ENCODE results near the gene PDPR.
"Not testable (repeated sequence)": the region's sequence is repeated elsewhere in the genome, so short reads cannot be mapped to it uniquely, and the experiment has no call there.

The PDPR gene

DNA sequence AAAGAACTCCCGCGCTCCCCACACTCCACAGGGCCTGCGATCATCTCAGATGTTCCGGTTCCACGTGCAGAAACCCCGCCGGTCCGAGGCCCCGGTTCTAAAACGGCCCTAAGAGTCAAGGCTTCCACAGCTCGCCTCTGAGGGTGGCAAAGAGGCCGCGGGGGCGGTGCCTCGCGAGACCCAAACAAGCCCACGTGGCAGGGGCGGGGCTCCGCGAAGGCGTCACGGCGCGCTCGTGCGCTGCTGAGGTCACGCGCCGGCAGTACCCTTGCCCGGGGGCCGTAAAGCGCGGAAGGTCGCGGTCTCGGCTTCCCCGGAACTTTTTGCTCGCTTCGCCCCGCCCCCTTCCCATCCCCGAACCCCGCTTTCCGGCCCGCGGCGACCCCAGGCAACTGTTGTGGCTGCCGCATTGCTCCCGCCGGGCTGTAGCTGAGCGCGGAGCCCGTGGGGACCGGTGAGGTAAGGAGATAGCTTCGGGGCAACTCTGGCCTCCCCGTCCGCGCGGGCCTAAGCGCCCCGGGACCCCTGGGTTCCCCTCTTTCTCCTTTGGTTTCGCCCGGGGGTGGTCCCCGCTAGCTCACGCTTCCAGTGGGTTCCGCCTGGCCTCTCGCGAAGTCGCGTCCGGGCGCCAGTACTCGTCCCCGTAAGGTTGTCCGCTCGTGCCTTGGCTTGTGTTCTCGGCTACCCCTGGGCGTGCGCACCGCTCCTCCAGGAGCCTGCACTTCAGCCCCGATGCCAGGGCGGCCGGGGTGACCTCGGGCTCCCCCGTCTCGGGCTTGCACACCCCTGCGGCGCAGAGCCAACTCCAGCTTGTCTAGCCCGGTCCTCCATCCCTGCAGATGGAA lies at the start of gene PDPR:
TSS of gene PDPR (plus strand) at position 351 of the 845 bp plus-strand sequence. CDS start 6,161 bp downstream, outside the sequence.
- DNase-seq (ENCODE audit: low spot score), result peak; percentile 94

DNA sequence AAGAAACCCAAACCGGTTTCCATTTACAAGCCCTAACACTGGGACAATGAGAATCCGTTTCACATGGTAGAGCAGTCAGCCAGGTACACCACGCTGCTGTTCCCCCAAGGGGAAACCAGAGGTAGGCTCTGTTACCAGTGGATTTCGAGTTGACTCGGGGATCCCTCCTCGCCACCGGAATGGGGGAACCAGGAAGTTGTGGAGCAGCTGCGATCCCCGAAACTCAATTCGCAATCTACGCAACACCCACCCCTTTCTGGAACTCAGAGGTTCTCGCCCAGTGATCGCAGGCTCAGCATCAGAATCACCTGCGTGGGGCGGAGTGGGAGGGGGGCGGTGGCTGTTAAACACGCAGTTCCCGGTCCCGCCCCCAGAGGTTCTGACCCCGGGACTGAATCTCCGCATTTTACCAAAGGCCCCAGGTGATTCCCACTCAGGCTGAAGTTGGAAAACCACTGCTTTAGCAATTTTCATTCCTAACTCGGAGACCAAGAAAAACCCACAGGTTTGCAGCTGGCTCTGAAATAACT lies 49.2 kb upstream of the PDPR start:
- peak; percentile 59 for DNase-seq (ENCODE audit: low spot score)

DNA sequence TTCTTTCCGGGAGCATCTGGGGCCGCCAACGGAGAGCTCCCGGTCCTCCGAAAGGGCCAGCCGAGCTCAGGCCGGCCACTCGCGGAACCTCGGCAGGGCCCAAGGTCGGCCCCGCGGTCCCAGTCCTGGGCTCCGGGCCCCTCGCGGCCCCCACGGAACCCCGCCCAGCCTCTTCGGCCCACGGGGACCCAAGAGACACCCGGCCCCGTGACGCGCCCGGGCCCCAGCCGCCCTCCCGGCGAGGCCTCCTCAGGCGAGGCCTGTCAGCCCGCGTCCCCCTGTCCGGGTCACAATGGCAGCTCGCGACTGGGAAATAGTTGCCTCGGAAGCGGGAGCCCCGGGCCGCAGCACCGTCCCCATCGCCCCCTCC lies 48.8 kb upstream of the PDPR start:
- DNase-seq (ENCODE audit: low spot score), result not testable (repeated sequence)

DNA sequence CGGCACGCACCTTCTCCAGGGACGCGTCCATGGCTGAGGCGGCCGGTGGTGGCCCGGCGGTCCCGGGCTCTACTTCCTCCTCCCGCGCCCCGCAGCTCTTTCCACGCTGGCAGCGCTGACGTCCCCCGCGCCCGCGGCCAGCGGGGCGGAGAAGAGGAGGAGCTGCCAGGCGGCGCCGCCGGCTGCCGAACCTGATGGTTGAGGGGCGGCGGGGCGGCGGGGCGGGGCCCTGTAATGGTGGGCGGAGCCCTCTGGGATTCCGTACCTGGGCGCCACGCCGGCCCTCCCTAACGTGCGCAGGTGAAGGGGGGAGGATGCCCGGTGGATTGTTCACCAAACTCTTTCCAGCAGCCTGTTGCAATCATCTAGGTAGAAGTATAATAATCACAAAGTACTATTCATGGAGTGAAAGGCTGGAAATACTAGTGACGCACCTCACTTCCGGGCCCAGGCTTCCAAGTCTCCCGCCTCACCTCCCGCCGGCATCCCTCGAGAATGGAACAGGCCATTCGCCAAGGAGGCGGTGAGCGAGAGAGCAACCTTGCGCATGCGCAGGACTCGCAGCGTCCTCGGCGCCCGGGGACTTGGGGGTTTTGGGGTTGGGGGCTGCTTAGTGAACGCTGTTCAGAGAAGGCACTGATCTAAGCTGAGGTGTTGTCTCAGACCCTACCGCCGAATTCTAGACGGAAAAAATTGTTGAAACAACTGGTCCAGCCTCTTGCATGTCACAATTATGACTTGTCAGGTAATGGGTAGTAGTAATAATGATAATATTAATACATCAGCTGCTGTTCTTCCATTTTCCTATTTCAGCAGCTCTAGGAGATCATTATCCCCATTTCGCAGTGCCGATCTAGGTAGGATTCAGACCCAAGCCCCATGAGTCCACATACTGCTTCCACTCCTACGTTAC lies 48.1 kb upstream of the PDPR start:
- peak; percentile 92 for DNase-seq (ENCODE audit: low spot score)

- not testable (repeated sequence) for DNase-seq (ENCODE audit: low spot score)
These were observed 47.4 kb upstream of the PDPR start for GRCh38 chr16:70066751-70067150.

GRCh38 chr16:70079081-70079480 lies 35.1 kb upstream of the PDPR start:
- not testable (repeated sequence) for DNase-seq (ENCODE audit: low spot score)

GRCh38 chr16:70081219-70081618 lies 32.9 kb upstream of the PDPR start:
- DNase-seq (ENCODE audit: low spot score), result not testable (repeated sequence)

GRCh38 chr16:70083931-70084330 lies 30.2 kb upstream of the PDPR start:
- DNase-seq (ENCODE audit: low spot score), result not testable (repeated sequence)

DNA sequence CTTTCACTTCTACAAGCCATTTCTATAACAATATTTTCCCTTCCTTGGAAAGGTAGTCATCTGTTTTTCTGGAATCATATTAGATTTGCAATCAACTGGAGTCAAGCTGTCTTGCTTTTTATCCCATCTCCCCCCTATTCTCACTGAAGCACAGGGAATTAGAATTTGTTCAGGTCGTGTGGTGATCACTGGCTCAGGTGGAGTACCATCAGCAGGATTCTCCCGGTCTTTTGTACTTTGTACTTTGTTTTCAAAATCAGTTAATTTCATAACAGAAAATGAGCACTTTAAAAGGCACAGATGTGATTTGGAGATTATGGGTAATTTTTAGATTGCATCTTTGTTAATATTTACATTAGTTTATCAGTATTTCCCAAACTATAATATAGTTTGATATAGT lies 26.0 kb upstream of the PDPR start:
- not testable (repeated sequence) for DNase-seq (ENCODE audit: low spot score)

DNA sequence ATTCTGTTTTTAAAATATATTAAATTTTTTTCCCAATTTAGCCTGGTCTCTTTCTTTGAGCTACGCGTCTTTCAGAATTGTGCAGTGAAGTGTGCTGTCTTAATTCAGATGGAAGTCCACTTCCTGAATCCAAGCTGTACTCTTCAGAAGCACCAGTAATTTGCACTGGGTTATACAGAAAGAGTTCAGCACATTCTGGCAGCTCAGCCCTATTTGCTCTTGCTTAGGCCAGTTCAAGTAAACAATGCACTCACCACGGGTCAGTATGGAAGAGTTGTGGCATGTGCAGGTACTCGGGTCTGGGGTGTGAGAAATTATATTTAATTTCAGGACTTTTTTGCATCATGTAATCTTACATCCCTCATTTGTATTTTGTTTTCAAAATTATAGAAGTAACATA lies 25.3 kb upstream of the PDPR start:
- DNase-seq (ENCODE audit: low spot score), result not testable (repeated sequence)

GRCh38 chr16:70089289-70089688 lies 24.8 kb upstream of the PDPR start:
- DNase-seq (ENCODE audit: low spot score), result not testable (repeated sequence)

GRCh38 chr16:70091104-70091503 lies 23.0 kb upstream of the PDPR start:
- DNase-seq (ENCODE audit: low spot score), result not testable (repeated sequence)

- DNase-seq (ENCODE audit: low spot score), result not testable (repeated sequence)
These were observed 20.0 kb upstream of the PDPR start for GRCh38 chr16:70094096-70094495.

DNA sequence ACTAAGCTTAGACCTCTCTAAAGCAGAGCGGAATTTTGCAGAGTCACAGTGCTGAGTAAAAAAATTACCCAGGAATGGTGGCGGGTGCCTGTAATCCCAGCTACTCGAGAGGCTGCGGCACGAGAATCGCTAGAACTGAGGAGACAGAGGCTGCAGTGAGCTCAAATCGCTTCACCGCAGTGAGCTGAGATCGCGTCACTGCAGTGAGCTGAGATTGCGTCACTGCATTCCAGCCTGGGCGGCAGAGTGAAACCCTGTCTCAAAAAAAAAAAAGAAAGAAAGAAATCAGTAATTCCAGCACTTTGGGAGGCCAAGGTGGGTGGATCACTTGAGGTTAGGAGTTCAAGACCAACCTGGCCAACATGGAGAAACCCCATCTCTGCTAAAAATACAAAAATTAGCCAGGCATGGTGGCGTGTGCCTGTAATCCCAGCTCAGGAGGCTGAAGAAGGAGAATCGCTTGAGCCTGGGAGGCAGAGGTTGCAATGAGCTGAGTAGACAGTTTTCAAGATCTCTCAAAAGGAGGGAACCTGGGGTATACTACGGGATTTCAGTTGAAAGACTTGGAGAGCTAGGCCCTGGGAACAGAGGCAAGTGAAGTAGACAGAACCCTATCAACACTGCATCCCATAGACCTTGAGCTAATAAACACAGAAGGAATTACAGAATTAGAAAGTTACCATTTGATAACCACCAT lies 4.4 kb upstream of the PDPR start:
- not testable (repeated sequence) for DNase-seq (ENCODE audit: low spot score)

DNA sequence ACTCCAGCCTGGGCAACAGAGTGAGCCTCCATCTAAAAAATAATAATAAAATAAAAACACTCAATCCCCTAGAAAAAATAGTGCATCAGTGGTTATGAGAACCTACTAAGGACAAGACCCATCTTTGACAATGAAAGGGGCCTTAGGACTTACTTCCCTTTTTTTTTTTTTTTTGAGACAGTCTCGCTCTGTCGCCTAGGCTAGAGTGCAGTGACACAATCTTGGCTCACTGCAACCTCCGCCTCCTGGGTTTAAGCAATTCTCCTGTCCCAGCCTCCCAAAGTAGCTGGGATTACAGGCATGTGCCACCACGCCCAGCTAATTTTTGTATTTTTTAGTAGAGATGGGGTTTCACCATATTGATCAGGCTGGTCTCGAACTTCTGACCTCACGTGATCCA lies 2.0 kb upstream of the PDPR start:
- not testable (repeated sequence) for DNase-seq (ENCODE audit: low spot score)

GRCh38 chr16:70113599-70113981 lies 542 bp upstream of the PDPR start:
- not testable (repeated sequence) for DNase-seq (ENCODE audit: low spot score)

- not testable (repeated sequence) for DNase-seq (ENCODE audit: low spot score)
These were observed 4.2 kb downstream of the PDPR start for GRCh38 chr16:70118354-70118753.

DNA sequence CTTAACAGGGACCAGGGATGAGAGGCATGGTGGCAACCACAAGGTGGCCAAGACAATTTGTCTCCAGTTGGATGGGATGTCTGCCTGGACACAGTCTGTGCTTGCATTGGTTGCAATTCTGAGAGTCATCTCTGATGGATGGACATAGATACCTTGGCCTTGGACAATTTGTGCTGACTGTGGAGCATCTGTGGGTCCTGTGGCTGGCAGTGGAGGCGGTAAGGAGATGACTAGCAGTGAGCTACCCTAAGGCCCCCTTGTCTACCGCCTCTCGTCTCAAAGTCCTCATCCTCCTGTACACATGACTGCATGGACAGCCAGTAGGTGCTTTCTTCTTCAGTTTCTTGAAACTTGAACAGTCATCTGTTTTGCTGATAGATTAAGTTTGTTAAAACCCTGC lies 4.6 kb downstream of the PDPR start:
- DNase-seq (ENCODE audit: low spot score), result not testable (repeated sequence)

DNA sequence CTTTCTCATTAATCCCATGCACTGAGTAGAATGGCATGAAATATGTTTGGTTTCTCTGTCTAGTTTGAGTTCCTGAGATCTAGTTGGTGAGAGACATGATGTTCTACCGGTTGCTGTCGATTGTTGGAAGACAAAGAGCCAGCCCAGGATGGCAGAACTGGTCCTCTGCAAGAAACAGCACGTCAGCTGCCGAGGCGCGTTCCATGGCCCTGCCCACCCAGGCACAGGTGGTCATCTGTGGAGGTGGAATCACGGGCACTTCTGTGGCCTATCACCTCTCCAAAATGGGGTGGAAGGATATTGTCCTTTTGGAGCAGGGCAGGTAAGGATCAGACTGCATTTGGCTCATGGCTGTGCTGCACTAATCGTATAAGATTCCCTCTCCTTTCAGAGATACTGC lies 6.3 kb downstream of the PDPR start:
- not testable (repeated sequence) for DNase-seq (ENCODE audit: low spot score)

GRCh38 chr16:70123822-70124221 lies 9.7 kb downstream of the PDPR start:
- DNase-seq (ENCODE audit: low spot score), result not testable (repeated sequence)

- not testable (repeated sequence) for DNase-seq (ENCODE audit: low spot score)
These were observed 12.1 kb downstream of the PDPR start for GRCh38 chr16:70126226-70126625.

DNA sequence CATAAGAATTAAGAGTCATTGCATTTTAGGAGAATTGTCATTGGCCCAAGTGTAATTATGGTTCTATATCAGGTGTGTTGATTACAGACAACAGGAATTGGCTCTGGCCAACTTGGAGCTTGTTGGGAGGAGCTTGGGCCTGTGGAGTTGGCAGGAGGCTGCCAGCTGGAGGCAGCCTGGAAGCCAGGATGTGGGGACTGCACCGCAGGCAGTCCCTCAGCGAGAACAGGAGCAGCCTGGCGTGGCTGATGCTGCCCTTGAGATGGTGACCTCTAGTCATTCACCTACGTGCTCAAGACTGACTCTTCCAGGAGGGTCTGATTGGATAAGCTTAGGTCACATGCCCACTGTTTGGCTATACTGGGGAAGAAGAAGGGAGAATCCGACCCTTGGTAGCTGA lies 13.6 kb downstream of the PDPR start:
- not testable (repeated sequence) for DNase-seq (ENCODE audit: low spot score)

Data from CD4-positive, alpha-beta T cell treated with Interleukin-15 for 4 hours (primary cell).